ENCODE results near the gene ADARB1. TPM values are rescaled to one million over a fixed set of nuclear protein-coding genes. Genes with fewer than 3 reads are reported as not detected.

Gene ADARB1
- total and polyA plus RNA-seq, 2 of the 8 experiments (the other 6 are each of a cell fraction or from before 2014, with no cell fraction given) = 4.7 to 14.9 TPM

- TF ChIP-seq CHD7 (IDR thresholded peaks at IDR 0.05; ENCODE audit: insufficient replicate concordance, low read length) (no peak), MAX (IDR thresholded peaks at IDR 0.05) (no peak), SIN3A (conservative IDR thresholded peaks at IDR 0.05 in 1 of 2, IDR thresholded peaks at IDR 0.05 in 1 of 2; ENCODE audit: low read depth in 1 of 2, low read length in 2 of 2) (no peak), EP300 (IDR thresholded peaks at IDR 0.05; ENCODE audit: borderline replicate concordance in 1 of 2, low read depth in 2 of 2, low read length in 2 of 2) (no peak), SP2 (IDR thresholded peaks at IDR 0.05; ENCODE audit: low read length) (no peak), BACH1 (IDR thresholded peaks at IDR 0.05; ENCODE audit: low read length) (peak; percentile 49; the same call in 1 of the 2 replicates), YY1 (IDR thresholded peaks at IDR 0.05; ENCODE audit: low read depth, low read length) (no peak)
Measured at GRCh38 chr21:45167796-45168222, 93.4 kb downstream of the ADARB1 start (continued).

All from H1 (cell line).